RWPE1 (cell line): Measurements from ENCODE around the gene HOXA3.

Source experiments
- CTCF ChIA-PET: fragments of 350-600 bp; sonication (Branson Sonifier 250); formaldehyde crosslinking; extraction: SDS; loops from one replicate; lab custom pipeline; 2021; lab: Yijun Ruan, JAX
- POLR2A ChIA-PET: fragments of 400-600 bp; formaldehyde crosslinking; extraction: SDS; loops from one replicate; lab custom pipeline; 2020; ENCODE audit warnings: antibody characterized with exemption; ENCODE audit not compliant: low non-redundant PET; lab: Yijun Ruan, JAX
- DNase-seq: peaks from one replicate; pipeline ENCODE4 v3.0.0; 2012; ENCODE audit warnings: low spot score
- H3K27ac ChIP-seq: fragments of 450-650 bp; 2 replicates; pipeline ENCODE4 v1.5.1; 2017
- CTCF ChIP-seq: fragments of 450-650 bp; conservative IDR thresholded peaks from 2 replicates; pipeline ENCODE4 v1.5.1; 2017; ENCODE audit warnings: low read depth, mild to moderate bottlenecking

HOXA3 gene

GRCh38 chr7:27096768-27097514, 55.4 kb downstream of the HOXA3 start:
- H3K27ac ChIP-seq, result peak overlapping the region; percentile 95
- POLR2A ChIA-PET, result interaction anchor here (0.5 to 0.7 kb wide), 2 partner anchors 14 to 909 kb away, joined by 3 to 4 read pairs; no protein-coding TSS in a partner anchor
- CTCF ChIA-PET, result interaction anchor here (0.6 to 3.3 kb wide), 9 partner anchors 17 to 611 kb away, joined by 3 to 13 read pairs (median 5); partner anchors contain the start of gene HOXA5
- TF ChIP-seq CTCF, result no peak
- DNase-seq, result peak; percentile 56

GRCh38 chr7:27095897-27096767, 56.3 kb downstream of the HOXA3 start, which contains the start of gene HOXA1:
Gene HOXA1, minus strand, starts transcription at chr7:27096000. Its CDS starts 88 bp downstream, at chr7:27095912.
- ChIA-PET CTCF (interaction anchor here (0.5 to 3.3 kb wide), 11 partner anchors 17 to 1280 kb away, joined by 3 to 13 read pairs (median 4); partner anchors contain the start of gene HOXA5), POLR2A (interaction anchor here (0.5 to 0.7 kb wide), 3 partner anchors 15 to 902 kb away, joined by 3 read pairs; no protein-coding TSS in a partner anchor)
- DNase-seq, result peak; percentile 98
- H3K27ac ChIP-seq, result peak within 1 kb of the TSS; percentile 95
- no peak for TF ChIP-seq CTCF

- ChIA-PET POLR2A (no interaction called here), CTCF (interaction anchor here (0.6 to 3.3 kb wide), 4 partner anchors 21 to 1280 kb away, joined by 3 to 13 read pairs (median 3); partner anchors contain the start of gene HOXA5)
- no peak for TF ChIP-seq CTCF
- no peak for DNase-seq
- peak overlapping the region; percentile 95 for H3K27ac ChIP-seq
These were observed 57.1 kb downstream of the HOXA3 start for GRCh38 chr7:27095050-27095896.

- POLR2A ChIA-PET, result interaction anchor here (0.6 kb wide), 2 partner anchors 83 to 219 kb away, joined by 5 to 8 read pairs; no protein-coding TSS in a partner anchor
- no peak overlapping the region for H3K27ac ChIP-seq
- no peak for TF ChIP-seq CTCF
These were observed 57.9 kb downstream of the HOXA3 start for GRCh38 chr7:27094304-27095049.

GRCh38 chr7:27093184-27093895, 59.0 kb downstream of the HOXA3 start:
- ChIA-PET CTCF (interaction anchor here (0.6 kb wide), 1 partner anchor 27 kb away, joined by 3 read pairs; no protein-coding TSS in a partner anchor), POLR2A (no interaction called here)
- TF ChIP-seq CTCF, result no peak
- no peak overlapping the region for H3K27ac ChIP-seq
- DNase-seq, result no peak

More at GRCh38 chr7:27094304-27095049, 57.9 kb downstream of the HOXA3 start:
- CTCF ChIA-PET, result interaction anchor here (0.7 to 1.1 kb wide), 2 partner anchors 22 to 237 kb away, joined by 3 read pairs; no protein-coding TSS in a partner anchor
- no peak for DNase-seq
